HG03354 (cell line): ENCODE data around the gene KCNE4.

Experiments
- ATAC-seq: cut with Tn5 transposase; IDR thresholded peaks from one replicate; pipeline ENCODE4 v1.9.1; 2021; ENCODE audit warnings: mild to moderate bottlenecking; ENCODE audit not compliant: unreplicated experiment, poor library complexity, severe bottlenecking

The KCNE4 gene

DNA sequence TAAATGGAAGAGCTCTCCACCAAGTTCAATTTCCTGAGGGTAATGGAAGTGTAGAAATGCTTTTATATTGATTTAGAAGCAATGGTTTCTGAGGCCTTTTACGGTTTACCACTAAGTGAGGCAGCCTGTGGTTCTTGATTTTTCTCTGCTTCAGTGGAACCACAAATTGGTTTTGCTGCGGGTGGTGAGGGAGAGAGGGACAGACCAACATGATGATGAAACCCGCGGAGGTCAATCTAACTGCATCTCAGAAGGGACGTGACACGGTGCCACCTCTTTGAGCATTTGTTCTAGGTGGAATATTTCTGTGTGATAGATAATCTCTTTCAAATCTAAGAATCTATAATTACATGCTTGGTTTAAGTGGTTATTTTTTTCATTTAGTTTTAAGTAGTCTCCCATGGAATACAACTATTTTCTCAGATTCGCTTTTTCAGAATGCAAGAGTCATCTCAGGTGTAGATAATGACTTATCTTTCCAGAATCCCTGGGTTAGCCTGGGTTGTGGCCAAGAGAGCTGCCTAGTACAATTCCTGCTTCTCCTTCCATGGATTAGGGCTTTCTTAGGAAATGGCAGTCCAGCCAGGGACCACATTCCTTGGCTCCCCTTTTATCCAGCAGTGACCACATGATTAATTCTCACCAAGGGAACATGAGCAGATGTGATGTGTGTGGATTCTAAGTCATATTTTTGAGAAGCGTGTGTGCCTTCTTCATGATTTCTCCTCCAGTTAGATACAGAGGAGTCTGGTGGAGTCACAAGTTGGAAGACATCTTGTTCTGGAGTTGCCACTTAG lies 52.5 kb downstream of the KCNE4 start:
- no peak for ATAC-seq
